Measurements from ENCODE around the gene PGBD5. TPM values are rescaled to one million over a fixed set of nuclear protein-coding genes. Genes with fewer than 3 reads are reported as not detected.

PGBD5 gene
- polyA plus RNA-seq, 1 of the 3 experiments (the other 2 are of a cell fraction), result 0.15 TPM

- ChIA-PET POLR2A (no interaction called here), CTCF (no interaction called here)
- Histone ChIP-seq H4K20me1 (ENCODE audit: insufficient read depth) (no peaks in the 10 kb centered on the region), H3K4me1 (ENCODE audit: control insufficient read depth in 1 of 2, insufficient read depth in 2 of 2, low read depth in 1 of 2, low read length in 1 of 2) (no peaks in the 10 kb centered on the region), H3K4me3 (ENCODE audit: low read depth in 2 of 2, low read length in 1 of 2) (no peak overlapping the region), H3K27me3 (ENCODE audit: insufficient read depth) (no peaks in the 10 kb centered on the region), H3F3A (replicated peaks; ENCODE audit: insufficient read depth) (no peaks in the 10 kb centered on the region), H3K36me3 (replicated peaks in 1 of 2; ENCODE audit: control insufficient read depth in 1 of 2, insufficient read depth in 2 of 2, low read length in 1 of 2) (no peaks in the 10 kb centered on the region), H3K4me2 (no peak overlapping the region), H2AFZ (ENCODE audit: low read depth) (no peak overlapping the region), H3K9me3 (no peaks in the 10 kb centered on the region), H3K79me2 (ENCODE audit: insufficient read depth) (no peaks in the 10 kb centered on the region), H3K9ac (no peak overlapping the region), H3K27ac (ENCODE audit: low read depth in 2 of 2, low read length in 1 of 2) (no peak overlapping the region), H3K9me2 (no peaks in the 10 kb centered on the region)
- DNase-seq, result no peak
- WGBS (ENCODE audit: low lambda C conversion rate), result 62% methylated on average over 7 of the region's 7 CpGs
- TF ChIP-seq YY1 (IDR thresholded peaks at IDR 0.05; ENCODE audit: low read depth), result no peak
- no peak for TF ChIP-seq TEAD4 (IDR thresholded peaks at IDR 0.05; ENCODE audit: borderline replicate concordance, insufficient read depth)
- no peak for TF ChIP-seq NRF1 (IDR thresholded peaks at IDR 0.05; ENCODE audit: low read depth, low read length)
- no peak for TF ChIP-seq TAF1 (IDR thresholded peaks at IDR 0.05; ENCODE audit: borderline replicate concordance, low read depth, low read length)
- no peak for TF ChIP-seq GABPA (IDR thresholded peaks at IDR 0.05; ENCODE audit: low read depth)
- TF ChIP-seq SIN3A (IDR thresholded peaks at IDR 0.05; ENCODE audit: borderline replicate concordance, low read depth, low read length), result no peak
- TF ChIP-seq CHD2 (IDR thresholded peaks at IDR 0.05; ENCODE audit: low read length, partially characterized antibody), result no peak
- TF ChIP-seq USF2 (IDR thresholded peaks at IDR 0.05; ENCODE audit: borderline replicate concordance, low read depth, low read length), result no peak
- no peak for TF ChIP-seq PBX3 (IDR thresholded peaks at IDR 0.05)
- TF ChIP-seq FOXJ3 (CRISPR knock-in tag; IDR thresholded peaks at IDR 0.05), result no peak
Measured at GRCh38 chr1:230330157-230330556, 96.0 kb downstream of the PGBD5 start.

- no peaks in the 10 kb centered on the region for H3K36me3 ChIP-seq (replicated peaks in 1 of 2; ENCODE audit: control insufficient read depth in 1 of 2, insufficient read depth in 2 of 2, low read length in 1 of 2)
- no peak overlapping the region for H2AFZ ChIP-seq (ENCODE audit: low read depth)
- no peaks in the 10 kb centered on the region for H3F3A ChIP-seq (replicated peaks; ENCODE audit: insufficient read depth)
- H4K20me1 ChIP-seq (ENCODE audit: insufficient read depth), result no peaks in the 10 kb centered on the region
- ChIA-PET POLR2A (no interaction called here), CTCF (interaction anchor here (1.2 kb wide), 1 partner anchor 17 kb away, joined by 3 read pairs; no protein-coding TSS in a partner anchor)
- H3K9ac ChIP-seq, result no peak overlapping the region
- 44% methylated on average over 7 of the region's 7 CpGs for WGBS (ENCODE audit: low lambda C conversion rate)
- H3K79me2 ChIP-seq (ENCODE audit: insufficient read depth), result no peaks in the 10 kb centered on the region
- no peaks in the 10 kb centered on the region for H3K9me2 ChIP-seq
- TF ChIP-seq IRF3 (IDR thresholded peaks at IDR 0.05; ENCODE audit: low read depth, low read length) (no peak), EZH2phosphoT487 (IDR thresholded peaks at IDR 0.05; ENCODE audit: borderline replicate concordance, low read depth) (no peak), TEAD4 (IDR thresholded peaks at IDR 0.05; ENCODE audit: borderline replicate concordance, insufficient read depth) (no peak), USF1 (IDR thresholded peaks at IDR 0.05; ENCODE audit: borderline replicate concordance, low read depth) (no peak), RXRA (IDR thresholded peaks at IDR 0.05; ENCODE audit: borderline replicate concordance, low read depth) (no peak)
- H3K9me3 ChIP-seq, result no peaks in the 10 kb centered on the region
- no peak for DNase-seq
- no peak overlapping the region for H3K4me2 ChIP-seq
- H3K27ac ChIP-seq (ENCODE audit: low read depth in 2 of 2, low read length in 1 of 2), result no peak overlapping the region
- H3K4me3 ChIP-seq (ENCODE audit: low read depth in 2 of 2, low read length in 1 of 2), result no peak overlapping the region
- H3K27me3 ChIP-seq (ENCODE audit: insufficient read depth), result no peaks in the 10 kb centered on the region
- H3K4me1 ChIP-seq (ENCODE audit: control insufficient read depth in 1 of 2, insufficient read depth in 2 of 2, low read depth in 1 of 2, low read length in 1 of 2), result no peaks in the 10 kb centered on the region
Measured at GRCh38 chr1:230328342-230329015, 97.7 kb downstream of the PGBD5 start.

All from SK-N-SH (cell line).